Activated naive CD8-positive, alpha-beta T cell treated with anti-CD3 and anti-CD28 coated beads for 36 hours (primary cell): ENCODE data around the gene SNRPA. TPM values are rescaled to one million over a fixed set of nuclear protein-coding genes. Genes with fewer than 3 reads are reported as not detected.

Experiments
- total RNA-seq, 2 experiments: library from RNA; stranded (reverse); gene quantifications; one replicate each; pipeline ENCODE4 v1.2.3, GENCODE V29; 2021

Gene SNRPA
- total RNA-seq, 2 experiments from 2014 or later = 237 to 252 TPM

Other genes starting within 250 kb of the SNRPA start
- 10 to 100 TPM; 71.1 to 74.5 TPM for gene SHKBP1, start 174.3 kb upstream of the SNRPA start, total RNA-seq
- 100 to 1,000 TPM in 1 of 2 experiments, 10 to 100 TPM in 1; 99.3 to 102 TPM for gene LTBP4, start 149.8 kb upstream of the SNRPA start, total RNA-seq
- 10 to 100 TPM; 13.4 to 14.9 TPM for gene NUMBL, start 60.6 kb upstream of the SNRPA start, total RNA-seq
- gene COQ8B, start 34.3 kb upstream of the SNRPA start, total RNA-seq = 10 to 100 TPM; 18.9 to 25.3 TPM
- 1 to 10 TPM; 3.8 to 4.1 TPM for gene ITPKC, start 34.1 kb upstream of the SNRPA start, total RNA-seq
- 10 to 100 TPM; 13.8 to 15.6 TPM for gene ACTMAP, start 726 bp upstream of the SNRPA start, total RNA-seq
- gene MIA, start 24.3 kb downstream of the SNRPA start, total RNA-seq = not detected
- gene RAB4B, start 27.0 kb downstream of the SNRPA start, total RNA-seq = 10 to 100 TPM; 26.0 to 27.2 TPM
- 100 to 1,000 TPM in 1 of 2 experiments, 10 to 100 TPM in 1; 97.2 to 100 TPM for gene EGLN2, start 48.0 kb downstream of the SNRPA start, total RNA-seq
- gene CYP2A6, start 99.2 kb downstream of the SNRPA start, total RNA-seq = under 1 TPM in 1 of 2 experiments, not detected in 1; 0.27 TPM
- not detected for gene CYP2A7, start 131.0 kb downstream of the SNRPA start, total RNA-seq
- gene CYP2B6, start 240.1 kb downstream of the SNRPA start, total RNA-seq = not detected